Choroid plexus epithelial cell (primary cell): ENCODE data around the gene GPC2.

Experiments used
- DNase-seq: peaks from one replicate; pipeline ENCODE4 v3.0.0-alpha.2; 2010; ENCODE audit warnings: low read depth
- H3K4me3 ChIP-seq: 2 replicates; pipeline ENCODE4 v1.5.1; 2011; ENCODE audit warnings: low read depth, mild to moderate bottlenecking, control low read depth, low read length, moderate library complexity
- CTCF ChIP-seq: conservative IDR thresholded peaks from 2 replicates; pipeline ENCODE4 v1.5.1; 2011; ENCODE audit warnings: low read depth, mild to moderate bottlenecking, control low read depth, inconsistent platforms, low read length, moderate library complexity

Gene GPC2

GRCh38 chr7:100212631-100213286 is 35.6 kb upstream of the GPC2 start:
- no peak for TF ChIP-seq CTCF
- H3K4me3 ChIP-seq, result no peak overlapping the region
- DNase-seq, result no peak

- no peak for TF ChIP-seq CTCF
- DNase-seq, result no peak
Observed at GRCh38 chr7:100211342-100211780, 34.2 kb upstream of the GPC2 start.

GRCh38 chr7:100210805-100211204 is 33.6 kb upstream of the GPC2 start:
- no peak overlapping the region for H3K4me3 ChIP-seq
- no peak for DNase-seq
- TF ChIP-seq CTCF, result no peak

More at GRCh38 chr7:100211342-100211780, 34.2 kb upstream of the GPC2 start:
- no peak overlapping the region for H3K4me3 ChIP-seq

GRCh38 chr7:100209493-100209892 is 32.3 kb upstream of the GPC2 start:
- H3K4me3 ChIP-seq, result no peak overlapping the region
- no peak for TF ChIP-seq CTCF
- no peak for DNase-seq

GRCh38 chr7:100208911-100209408 is 31.8 kb upstream of the GPC2 start:
- H3K4me3 ChIP-seq, result no peak overlapping the region
- no peak for DNase-seq
- no peak for TF ChIP-seq CTCF

- no peak for TF ChIP-seq CTCF
- DNase-seq, result no peak
Observed at GRCh38 chr7:100204454-100204853, 27.3 kb upstream of the GPC2 start.

GRCh38 chr7:100200693-100201092 is 23.5 kb upstream of the GPC2 start:
- TF ChIP-seq CTCF, result no peak
- H3K4me3 ChIP-seq, result no peak overlapping the region
- no peak for DNase-seq

More at GRCh38 chr7:100204454-100204853, 27.3 kb upstream of the GPC2 start:
- no peak overlapping the region for H3K4me3 ChIP-seq
